Measurements from ENCODE around the gene OR4K1. TPM values are rescaled to one million over a fixed set of nuclear protein-coding genes. Genes with fewer than 3 reads are reported as not detected.
"Not testable (repeated sequence)": the region's sequence is repeated elsewhere in the genome, so short reads cannot be mapped to it uniquely, and the experiment has no call there.

OR4K1 gene
- total RNA-seq, result not detected in 2 replicates

- intact Hi-C loops (cut with micrococcal nuclease), result no loop called here
These were observed at the start of gene OR4K1 for GRCh38 chr14:19930617-19931016. Gene OR4K1, plus strand, starts transcription at chr14:19930917. Its CDS starts 4,750 bp downstream, at chr14:19935667.

GRCh38 chr14:19895282-19895681 is 35.4 kb upstream of the OR4K1 start:
- intact Hi-C loops (cut with micrococcal nuclease), result no loop called here

GRCh38 chr14:19900999-19901398 is 29.7 kb upstream of the OR4K1 start:
- intact Hi-C loops (cut with micrococcal nuclease), result no loop called here

GRCh38 chr14:19902409-19902808 is 28.3 kb upstream of the OR4K1 start:
- intact Hi-C loops (cut with micrococcal nuclease), result no loop called here

GRCh38 chr14:19906665-19907064 is 24.1 kb upstream of the OR4K1 start:
- intact Hi-C loops (cut with micrococcal nuclease), result no loop called here

- intact Hi-C loops (cut with micrococcal nuclease), result no loop called here
These were observed 19.6 kb upstream of the OR4K1 start for GRCh38 chr14:19911114-19911513.

GRCh38 chr14:19917243-19917642 is 13.5 kb upstream of the OR4K1 start:
- intact Hi-C loops (cut with micrococcal nuclease), result no loop called here

- intact Hi-C loops (cut with micrococcal nuclease), result no loop called here
These were observed 12.7 kb upstream of the OR4K1 start for GRCh38 chr14:19917955-19918518.

GRCh38 chr14:19918553-19919264 is 12.0 kb upstream of the OR4K1 start:
- intact Hi-C loops (cut with micrococcal nuclease), result no loop called here

- intact Hi-C loops (cut with micrococcal nuclease), result no loop called here
These were observed 10.6 kb upstream of the OR4K1 start, which contains the start of gene OR4K5 for GRCh38 chr14:19920021-19920657. Gene OR4K5, plus strand, starts transcription at chr14:19920607. Its CDS starts 0 bp downstream, at chr14:19920607.

- intact Hi-C loops (cut with micrococcal nuclease), result no loop called here
These were observed 11.0 kb downstream of the OR4K1 start for GRCh38 chr14:19941668-19942067.

GRCh38 chr14:19947413-19948090 is 16.8 kb downstream of the OR4K1 start:
- intact Hi-C loops (cut with micrococcal nuclease), result no loop called here

GRCh38 chr14:19949218-19949617 is 18.5 kb downstream of the OR4K1 start:
- intact Hi-C loops (cut with micrococcal nuclease), result no loop called here

- intact Hi-C loops (cut with micrococcal nuclease), result not testable (repeated sequence)
These were observed 39.0 kb downstream of the OR4K1 start for GRCh38 chr14:19969735-19970134.

- intact Hi-C loops (cut with micrococcal nuclease), result no loop called here
These were observed 44.1 kb downstream of the OR4K1 start for GRCh38 chr14:19974844-19975243.

GRCh38 chr14:19975291-19975690 is 44.6 kb downstream of the OR4K1 start, which contains the start of gene OR4K15:
Gene OR4K15, plus strand, starts transcription at chr14:19975591. Its CDS starts 0 bp downstream, at chr14:19975591.
- intact Hi-C loops (cut with micrococcal nuclease), result no loop called here

Other genes with a start within 250 kb of the OR4K1 start
- gene OR11H2, start 217.0 kb upstream of the OR4K1 start, total RNA-seq, result not detected in 2 replicates
- gene OR4Q3, start 187.3 kb upstream of the OR4K1 start, total RNA-seq, result not detected in 2 replicates
- gene OR4M1, start 157.4 kb upstream of the OR4K1 start, total RNA-seq, result not detected in 2 replicates
- gene OR4N2, start 127.1 kb upstream of the OR4K1 start, total RNA-seq, result not detected in 2 replicates
- not detected in 2 replicates for gene OR4K2, start 55.8 kb upstream of the OR4K1 start, total RNA-seq
- not detected in 2 replicates for gene OR4K5, start 10.3 kb upstream of the OR4K1 start, total RNA-seq
- gene OR4K15, start 44.7 kb downstream of the OR4K1 start, total RNA-seq, result not detected in 2 replicates
- not detected in 2 replicates for gene OR4Q2, start 71.2 kb downstream of the OR4K1 start, total RNA-seq
- gene OR4K14, start 88.4 kb downstream of the OR4K1 start, total RNA-seq, result not detected in 2 replicates
- not detected in 2 replicates for gene OR4K13, start 105.1 kb downstream of the OR4K1 start, total RNA-seq
- not detected in 2 replicates for gene OR4L1, start 129.1 kb downstream of the OR4K1 start, total RNA-seq
- not detected in 2 replicates for gene OR4K17, start 179.8 kb downstream of the OR4K1 start, total RNA-seq
- not detected in 2 replicates for gene OR4N5, start 207.9 kb downstream of the OR4K1 start, total RNA-seq

All from T-helper 2 cell treated with Interferon-gamma antibody and Interleukin-4, amounts not matched to agents 100 ng/mL and 5 ng/mL, for 36 hours (primary cell).